ENCODE measurements around the gene NMRK2. TPM values are rescaled to one million over a fixed set of nuclear protein-coding genes. Genes with fewer than 3 reads are reported as not detected.
"Not testable (repeated sequence)": the region's sequence is repeated elsewhere in the genome, so short reads cannot be mapped to it uniquely, and the experiment has no call there.

Gene NMRK2
- total RNA-seq, 1 donor from 2014 or later, result 0.77 TPM

DNA sequence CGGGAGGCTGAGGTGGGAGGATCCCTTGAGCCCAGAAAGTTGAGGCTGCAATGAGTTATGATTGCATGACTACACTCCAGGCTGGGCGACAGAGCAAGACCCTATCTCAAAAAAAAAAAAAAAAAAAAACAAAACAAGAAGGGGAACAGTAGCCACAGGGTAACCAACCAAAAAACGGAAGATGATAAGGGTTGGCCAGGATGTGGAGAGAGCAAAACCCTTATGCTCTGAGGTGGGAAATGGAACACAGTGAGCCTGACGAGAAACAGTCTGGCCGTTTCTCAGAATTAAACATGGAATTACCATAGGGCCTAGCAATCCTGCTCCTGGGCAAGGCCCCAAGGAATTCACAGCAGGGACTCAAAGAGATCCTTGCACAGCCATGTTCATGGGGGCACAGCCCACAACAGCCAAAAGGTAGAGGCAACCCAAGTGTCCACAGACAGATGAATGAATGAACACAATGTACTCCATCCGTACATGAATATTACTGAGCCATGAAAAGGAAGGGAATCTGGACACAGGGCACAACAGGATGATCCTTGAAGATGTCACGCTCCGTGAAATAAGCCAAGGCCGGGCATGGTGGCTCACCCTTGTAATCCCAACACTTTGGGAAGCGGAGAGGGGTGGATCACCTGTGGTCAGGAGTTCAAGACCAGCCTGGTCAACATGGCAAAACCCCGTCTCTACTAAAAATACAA, 11.3 kb downstream of the NMRK2 start:
- H3K4me3 ChIP-seq, result no peak overlapping the region
- H3K9me3 ChIP-seq (ENCODE audit: low read depth), result no peaks in the 10 kb centered on the region
- H3K9ac ChIP-seq, result no peak overlapping the region
- H2AFZ ChIP-seq (replicated peaks), result no peak overlapping the region
- Mint-ChIP-seq H3K9me3 (no peaks in the 10 kb centered on the region), H3K36me3 (no peaks in the 10 kb centered on the region), H3K27me3 (ENCODE audit: insufficient read depth, low read depth) (peaks cover 2% of the 10 kb centered on the region), H3K4me3 (no peak overlapping the region), H3K27ac (no peak overlapping the region), H3K4me1 (no peaks in the 10 kb centered on the region)
- TF ChIP-seq EZH2 (IDR thresholded peaks at IDR 0.05) (no peak), EZH2phosphoT487 (IDR thresholded peaks at IDR 0.05) (no peak)
- TF ChIP-seq, protein P1, sequence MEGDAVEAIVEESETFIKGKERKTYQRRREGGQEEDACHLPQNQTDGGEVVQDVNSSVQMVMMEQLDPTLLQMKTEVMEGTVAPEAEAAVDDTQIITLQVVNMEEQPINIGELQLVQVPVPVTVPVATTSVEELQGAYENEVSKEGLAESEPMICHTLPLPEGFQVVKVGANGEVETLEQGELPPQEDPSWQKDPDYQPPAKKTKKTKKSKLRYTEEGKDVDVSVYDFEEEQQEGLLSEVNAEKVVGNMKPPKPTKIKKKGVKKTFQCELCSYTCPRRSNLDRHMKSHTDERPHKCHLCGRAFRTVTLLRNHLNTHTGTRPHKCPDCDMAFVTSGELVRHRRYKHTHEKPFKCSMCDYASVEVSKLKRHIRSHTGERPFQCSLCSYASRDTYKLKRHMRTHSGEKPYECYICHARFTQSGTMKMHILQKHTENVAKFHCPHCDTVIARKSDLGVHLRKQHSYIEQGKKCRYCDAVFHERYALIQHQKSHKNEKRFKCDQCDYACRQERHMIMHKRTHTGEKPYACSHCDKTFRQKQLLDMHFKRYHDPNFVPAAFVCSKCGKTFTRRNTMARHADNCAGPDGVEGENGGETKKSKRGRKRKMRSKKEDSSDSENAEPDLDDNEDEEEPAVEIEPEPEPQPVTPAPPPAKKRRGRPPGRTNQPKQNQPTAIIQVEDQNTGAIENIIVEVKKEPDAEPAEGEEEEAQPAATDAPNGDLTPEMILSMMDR (IDR thresholded peaks at IDR 0.05), result no peak
- H3F3A ChIP-seq (ENCODE audit: low read depth), result no peaks in the 10 kb centered on the region
- no peak overlapping the region for H3K4me2 ChIP-seq
- H3K27me3 ChIP-seq, result no peaks in the 10 kb centered on the region
- no peaks in the 10 kb centered on the region for H3K36me3 ChIP-seq
- no peak overlapping the region for H3K27ac ChIP-seq
- no peaks in the 10 kb centered on the region for H3K79me2 ChIP-seq (ENCODE audit: low read depth)
- H4K20me1 ChIP-seq (ENCODE audit: low read depth), result no peaks in the 10 kb centered on the region
- H3K4me1 ChIP-seq, result no peaks in the 10 kb centered on the region
- no peak for DNase-seq (ENCODE audit: low spot score)

DNA sequence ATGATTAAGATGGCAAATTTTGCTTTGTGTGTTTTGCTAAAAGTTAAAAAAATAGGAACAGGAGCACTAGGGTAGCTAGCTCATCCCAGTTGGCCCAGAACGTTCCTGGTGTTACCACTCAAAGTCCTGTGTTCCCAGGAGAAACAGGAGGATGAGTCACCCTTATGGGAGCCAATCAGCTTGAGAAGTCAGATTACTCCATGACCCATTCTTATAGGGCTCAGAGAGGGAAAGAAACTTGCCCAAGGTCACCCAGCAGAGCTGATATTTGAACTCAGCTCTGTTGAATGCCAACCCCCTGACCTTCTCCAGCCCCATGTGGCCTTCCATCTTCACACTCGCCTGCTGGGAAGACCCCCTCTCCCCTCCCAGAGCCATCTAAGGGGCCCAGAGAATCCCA, 13.0 kb downstream of the NMRK2 start:
- no peak for TF ChIP-seq EZH2 (IDR thresholded peaks at IDR 0.05)
- TF ChIP-seq, protein P1 (IDR thresholded peaks at IDR 0.05), result no peak
- TF ChIP-seq EZH2phosphoT487 (IDR thresholded peaks at IDR 0.05), result no peak
- Histone ChIP-seq H3K9me3 (ENCODE audit: low read depth) (no peaks in the 10 kb centered on the region), H3K36me3 (no peaks in the 10 kb centered on the region), H3K9ac (no peak overlapping the region), H3K4me3 (no peak overlapping the region), H3F3A (ENCODE audit: low read depth) (no peaks in the 10 kb centered on the region), H3K79me2 (ENCODE audit: low read depth) (no peaks in the 10 kb centered on the region), H3K4me2 (no peak overlapping the region), H2AFZ (replicated peaks) (no peak overlapping the region), H3K27ac (no peak overlapping the region), H4K20me1 (ENCODE audit: low read depth) (no peaks in the 10 kb centered on the region), H3K27me3 (no peaks in the 10 kb centered on the region), H3K4me1 (no peaks in the 10 kb centered on the region)
- H3K4me3 Mint-ChIP-seq, result no peak overlapping the region
- H3K27me3 Mint-ChIP-seq (ENCODE audit: insufficient read depth, low read depth), result peaks cover 2% of the 10 kb centered on the region
- DNase-seq (ENCODE audit: low spot score), result no peak
- no peaks in the 10 kb centered on the region for H3K36me3 Mint-ChIP-seq
- H3K9me3 Mint-ChIP-seq, result no peaks in the 10 kb centered on the region
- H3K4me1 Mint-ChIP-seq, result no peaks in the 10 kb centered on the region
- H3K27ac Mint-ChIP-seq, result no peak overlapping the region

GRCh38 chr19:3947316-3947933, 14.6 kb downstream of the NMRK2 start:
- not testable (repeated sequence) for H3K36me3 ChIP-seq; H3K4me1 ChIP-seq; H3K79me2 ChIP-seq (ENCODE audit: low read depth); H3K9me3 Mint-ChIP-seq; H3K9ac ChIP-seq; H3K4me2 ChIP-seq; H3K4me1 Mint-ChIP-seq; H3F3A ChIP-seq (ENCODE audit: low read depth); H4K20me1 ChIP-seq (ENCODE audit: low read depth); H3K4me3 Mint-ChIP-seq; H2AFZ ChIP-seq (replicated peaks); H3K27me3 ChIP-seq; H3K4me3 ChIP-seq; H3K27ac ChIP-seq; H3K27me3 Mint-ChIP-seq (ENCODE audit: insufficient read depth, low read depth); H3K9me3 ChIP-seq (ENCODE audit: low read depth); DNase-seq (ENCODE audit: low spot score); H3K27ac Mint-ChIP-seq; H3K36me3 Mint-ChIP-seq

DNA sequence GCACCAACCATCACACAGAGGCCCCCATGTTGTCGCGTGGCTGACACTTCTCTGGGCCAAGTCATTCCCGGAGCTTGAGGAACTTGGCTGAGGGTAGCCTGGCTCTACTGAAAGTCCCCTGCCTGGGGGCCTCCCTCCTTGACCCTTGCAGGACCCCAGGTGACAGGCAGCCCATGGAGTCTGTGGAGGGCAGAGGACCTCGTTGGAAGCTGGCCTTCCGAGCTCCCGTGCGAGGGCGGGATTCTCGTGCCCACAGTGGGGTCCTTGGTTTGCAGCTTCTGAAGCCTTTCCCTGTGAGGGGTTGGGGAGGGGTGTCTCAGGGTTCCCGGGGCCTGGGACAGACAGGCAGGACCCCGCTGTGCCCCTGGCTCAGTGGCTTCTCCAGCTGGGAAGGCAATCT, 16.4 kb downstream of the NMRK2 start:
- H3K4me1 Mint-ChIP-seq, result peaks cover 8% of the 10 kb centered on the region
- Histone ChIP-seq H3K9ac (no peak overlapping the region), H3K27me3 (no peaks in the 10 kb centered on the region), H3K9me3 (ENCODE audit: low read depth) (no peaks in the 10 kb centered on the region), H3K4me3 (no peak overlapping the region), H4K20me1 (ENCODE audit: low read depth) (no peaks in the 10 kb centered on the region), H3K36me3 (no peaks in the 10 kb centered on the region), H3K4me2 (no peak overlapping the region), H3K79me2 (ENCODE audit: low read depth) (no peaks in the 10 kb centered on the region), H3K4me1 (no peaks in the 10 kb centered on the region), H3K27ac (no peak overlapping the region), H3F3A (ENCODE audit: low read depth) (peaks cover 3% of the 10 kb centered on the region), H2AFZ (replicated peaks) (no peak overlapping the region)
- H3K9me3 Mint-ChIP-seq, result no peaks in the 10 kb centered on the region
- TF ChIP-seq, protein P1 (IDR thresholded peaks at IDR 0.05), result no peak
- TF ChIP-seq EZH2 (IDR thresholded peaks at IDR 0.05) (no peak), EZH2phosphoT487 (IDR thresholded peaks at IDR 0.05) (no peak)
- H3K27me3 Mint-ChIP-seq (ENCODE audit: insufficient read depth, low read depth), result peaks cover 5% of the 10 kb centered on the region
- DNase-seq (ENCODE audit: low spot score), result no peak
- no peaks in the 10 kb centered on the region for H3K36me3 Mint-ChIP-seq
- no peak overlapping the region for H3K27ac Mint-ChIP-seq
- H3K4me3 Mint-ChIP-seq, result no peak overlapping the region

All from neural progenitor cell (in vitro differentiated cells).